Skeletal muscle satellite cell (primary cell): ENCODE results near the gene CD80.

Experiments used
- H3K27me3 ChIP-seq: 2 replicates; pipeline ENCODE4 v1.7.0; 2013; ENCODE audit warnings: low read length; ENCODE audit not compliant: control insufficient read depth, insufficient read depth
- H3K36me3 ChIP-seq: 2 replicates; pipeline ENCODE4 v1.7.0; 2013; ENCODE audit warnings: mild to moderate bottlenecking, control low read depth, low read length; ENCODE audit not compliant: insufficient read depth
- H3K4me1 ChIP-seq: 2 replicates; pipeline ENCODE4 v1.7.0; 2013; ENCODE audit warnings: low read length; ENCODE audit not compliant: control insufficient read depth, insufficient read depth
- H3K4me2 ChIP-seq: 2 replicates; pipeline ENCODE4 v1.7.0; 2013; ENCODE audit warnings: mild to moderate bottlenecking, low read length
- H3K4me3 ChIP-seq: 2 replicates; pipeline ENCODE4 v1.7.0; 2013; ENCODE audit warnings: low read length
- H3K9ac ChIP-seq: 2 replicates; pipeline ENCODE4 v1.7.0; 2013; ENCODE audit warnings: mild to moderate bottlenecking, low read depth, low read length, moderate library complexity
- H3K9me3 ChIP-seq: replicated peaks from 2 replicates; pipeline ENCODE4 v1.7.0; 2013; ENCODE audit warnings: mild to moderate bottlenecking, control low read depth, low read length

Gene CD80

GRCh38 chr3:119542168-119542767, 17.1 kb downstream of the CD80 start:
- no peak overlapping the region for H3K4me2 ChIP-seq
- no peak overlapping the region for H3K4me3 ChIP-seq
- H3K4me1 ChIP-seq, result no peaks in the 10 kb centered on the region
- H3K36me3 ChIP-seq, result no peaks in the 10 kb centered on the region
- H3K27me3 ChIP-seq, result no peaks in the 10 kb centered on the region
- no peak overlapping the region for H3K9ac ChIP-seq
- H3K9me3 ChIP-seq, result no peaks in the 10 kb centered on the region

- Histone ChIP-seq H3K9ac (no peak overlapping the region), H3K4me2 (no peak overlapping the region), H3K4me1 (no peaks in the 10 kb centered on the region), H3K9me3 (no peaks in the 10 kb centered on the region), H3K4me3 (no peak overlapping the region), H3K36me3 (no peaks in the 10 kb centered on the region), H3K27me3 (no peaks in the 10 kb centered on the region)
Measured at GRCh38 chr3:119541547-119541946, 17.9 kb downstream of the CD80 start.

- H3K9me3 ChIP-seq, result no peaks in the 10 kb centered on the region
Measured at GRCh38 chr3:119538772-119539171, 20.6 kb downstream of the CD80 start.

GRCh38 chr3:119536757-119537156, 22.7 kb downstream of the CD80 start:
- H3K36me3 ChIP-seq, result no peaks in the 10 kb centered on the region
- no peak overlapping the region for H3K9ac ChIP-seq
- H3K4me1 ChIP-seq, result no peaks in the 10 kb centered on the region

More at GRCh38 chr3:119538772-119539171, 20.6 kb downstream of the CD80 start:
- Histone ChIP-seq H3K4me2 (no peak overlapping the region), H3K27me3 (no peaks in the 10 kb centered on the region), H3K4me1 (no peaks in the 10 kb centered on the region), H3K36me3 (no peaks in the 10 kb centered on the region), H3K9ac (no peak overlapping the region), H3K4me3 (no peak overlapping the region)

GRCh38 chr3:119534296-119534695, 25.1 kb downstream of the CD80 start:
- Histone ChIP-seq H3K4me1 (peaks cover 11% of the 10 kb centered on the region), H3K36me3 (no peaks in the 10 kb centered on the region), H3K27me3 (no peaks in the 10 kb centered on the region)

More at GRCh38 chr3:119536757-119537156, 22.7 kb downstream of the CD80 start:
- H3K9me3 ChIP-seq, result no peaks in the 10 kb centered on the region
- no peak overlapping the region for H3K4me2 ChIP-seq
- H3K4me3 ChIP-seq, result no peak overlapping the region
- H3K27me3 ChIP-seq, result no peaks in the 10 kb centered on the region

GRCh38 chr3:119531151-119531550, 28.3 kb downstream of the CD80 start:
- Histone ChIP-seq H3K4me3 (no peak overlapping the region), H3K9me3 (no peaks in the 10 kb centered on the region), H3K4me2 (no peak overlapping the region), H3K9ac (no peak overlapping the region), H3K27me3 (no peaks in the 10 kb centered on the region), H3K4me1 (peaks cover 11% of the 10 kb centered on the region), H3K36me3 (no peaks in the 10 kb centered on the region)

More at GRCh38 chr3:119534296-119534695, 25.1 kb downstream of the CD80 start:
- Histone ChIP-seq H3K9ac (no peak overlapping the region), H3K4me2 (no peak overlapping the region), H3K9me3 (no peaks in the 10 kb centered on the region), H3K4me3 (no peak overlapping the region)

GRCh38 chr3:119530456-119530855, 29.0 kb downstream of the CD80 start:
- Histone ChIP-seq H3K36me3 (no peaks in the 10 kb centered on the region), H3K4me3 (no peak overlapping the region), H3K27me3 (no peaks in the 10 kb centered on the region), H3K4me1 (peaks cover 11% of the 10 kb centered on the region), H3K9ac (no peak overlapping the region), H3K9me3 (no peaks in the 10 kb centered on the region), H3K4me2 (no peak overlapping the region)

- Histone ChIP-seq H3K36me3 (no peaks in the 10 kb centered on the region), H3K4me2 (peak overlapping the region; percentile 16), H3K27me3 (no peaks in the 10 kb centered on the region), H3K9ac (no peak overlapping the region), H3K4me1 (peaks cover 11% of the 10 kb centered on the region), H3K4me3 (no peak overlapping the region), H3K9me3 (no peaks in the 10 kb centered on the region)
Measured at GRCh38 chr3:119529883-119530282, 29.5 kb downstream of the CD80 start.

GRCh38 chr3:119527714-119528113, 31.7 kb downstream of the CD80 start:
- Histone ChIP-seq H3K4me1 (peaks cover 11% of the 10 kb centered on the region), H3K4me3 (no peak overlapping the region), H3K9me3 (no peaks in the 10 kb centered on the region), H3K36me3 (peaks cover 12% of the 10 kb centered on the region), H3K9ac (no peak overlapping the region), H3K4me2 (no peak overlapping the region), H3K27me3 (no peaks in the 10 kb centered on the region)

- H3K36me3 ChIP-seq, result peaks cover 27% of the 10 kb centered on the region
- no peak overlapping the region for H3K9ac ChIP-seq
- no peaks in the 10 kb centered on the region for H3K9me3 ChIP-seq
- H3K4me2 ChIP-seq, result no peak overlapping the region
- H3K4me3 ChIP-seq, result no peak overlapping the region
- no peaks in the 10 kb centered on the region for H3K27me3 ChIP-seq
- H3K4me1 ChIP-seq, result peaks cover 6% of the 10 kb centered on the region
Measured at GRCh38 chr3:119524931-119525662, 34.3 kb downstream of the CD80 start.

- Histone ChIP-seq H3K9ac (no peak overlapping the region), H3K36me3 (peaks cover 60% of the 10 kb centered on the region)
Measured at GRCh38 chr3:119518026-119518425, 41.4 kb downstream of the CD80 start.

GRCh38 chr3:119517112-119517511, 42.3 kb downstream of the CD80 start:
- Histone ChIP-seq H3K27me3 (no peaks in the 10 kb centered on the region), H3K4me2 (no peak overlapping the region), H3K4me3 (no peak overlapping the region), H3K4me1 (no peaks in the 10 kb centered on the region), H3K9ac (no peak overlapping the region), H3K9me3 (no peaks in the 10 kb centered on the region), H3K36me3 (peaks cover 57% of the 10 kb centered on the region)

More at GRCh38 chr3:119518026-119518425, 41.4 kb downstream of the CD80 start:
- Histone ChIP-seq H3K4me3 (no peak overlapping the region), H3K9me3 (no peaks in the 10 kb centered on the region), H3K27me3 (no peaks in the 10 kb centered on the region), H3K4me1 (no peaks in the 10 kb centered on the region), H3K4me2 (no peak overlapping the region)
